ENCODE measurements around the gene ERICH6B.
"Not testable (repeated sequence)": the region's sequence is repeated elsewhere in the genome, so short reads cannot be mapped to it uniquely, and the experiment has no call there.

The ERICH6B gene

GRCh38 chr13:45615501-45616101, at the start of gene ERICH6B:
Gene ERICH6B, minus strand, starts transcription at chr13:45615739. Its CDS starts 18,734 bp downstream, at chr13:45597005.
- no peak for DNase-seq (ENCODE audit: insufficient read length, low spot score)
- FAIRE-seq: no peak
- no peak for TF ChIP-seq POLR2A (IDR thresholded peaks at IDR 0.05; ENCODE audit: low read depth, low read length)

GRCh38 chr13:45662903-45663302, 47.4 kb upstream of the ERICH6B start:
- not testable (repeated sequence) for DNase-seq (ENCODE audit: insufficient read length, low spot score); FAIRE-seq

- no peak for FAIRE-seq
These were observed 46.6 kb upstream of the ERICH6B start for GRCh38 chr13:45662162-45662561.

GRCh38 chr13:45660458-45660857, 44.9 kb upstream of the ERICH6B start:
- not testable (repeated sequence) for FAIRE-seq; DNase-seq (ENCODE audit: insufficient read length, low spot score)

More at GRCh38 chr13:45662162-45662561, 46.6 kb upstream of the ERICH6B start:
- TF ChIP-seq POLR2A (IDR thresholded peaks at IDR 0.05; ENCODE audit: low read depth, low read length): no peak
- DNase-seq (ENCODE audit: insufficient read length, low spot score): no peak

- no peak for FAIRE-seq
- no peak for DNase-seq (ENCODE audit: insufficient read length, low spot score)
- no peak for TF ChIP-seq POLR2A (IDR thresholded peaks at IDR 0.05; ENCODE audit: low read depth, low read length)
These were observed 44.0 kb upstream of the ERICH6B start for GRCh38 chr13:45659536-45659935.

- no peak for TF ChIP-seq POLR2A (IDR thresholded peaks at IDR 0.05; ENCODE audit: low read depth, low read length)
- FAIRE-seq (no peak), DNase-seq (ENCODE audit: insufficient read length, low spot score) (no peak)
These were observed 43.2 kb upstream of the ERICH6B start for GRCh38 chr13:45658586-45659235.

GRCh38 chr13:45654633-45655349, 39.3 kb upstream of the ERICH6B start:
- TF ChIP-seq POLR2A (IDR thresholded peaks at IDR 0.05; ENCODE audit: low read depth, low read length): no peak
- DNase-seq (ENCODE audit: insufficient read length, low spot score) (no peak), FAIRE-seq (no peak)

- FAIRE-seq: not testable (repeated sequence)
These were observed 29.7 kb upstream of the ERICH6B start for GRCh38 chr13:45645263-45645662.

GRCh38 chr13:45642159-45642558, 26.6 kb upstream of the ERICH6B start:
- FAIRE-seq: not testable (repeated sequence)

More at GRCh38 chr13:45645263-45645662, 29.7 kb upstream of the ERICH6B start:
- not testable (repeated sequence) for DNase-seq (ENCODE audit: insufficient read length, low spot score)

GRCh38 chr13:45635291-45635690, 19.8 kb upstream of the ERICH6B start:
- FAIRE-seq; DNase-seq (ENCODE audit: insufficient read length, low spot score): not testable (repeated sequence)

More at GRCh38 chr13:45642159-45642558, 26.6 kb upstream of the ERICH6B start:
- DNase-seq (ENCODE audit: insufficient read length, low spot score): not testable (repeated sequence)

GRCh38 chr13:45630791-45631190, 15.3 kb upstream of the ERICH6B start:
- FAIRE-seq: no peak
- DNase-seq (ENCODE audit: insufficient read length, low spot score): no peak
- no peak for TF ChIP-seq POLR2A (IDR thresholded peaks at IDR 0.05; ENCODE audit: low read depth, low read length)

GRCh38 chr13:45629940-45630339, 14.4 kb upstream of the ERICH6B start:
- DNase-seq (ENCODE audit: insufficient read length, low spot score) (no peak), FAIRE-seq (no peak)
- no peak for TF ChIP-seq POLR2A (IDR thresholded peaks at IDR 0.05; ENCODE audit: low read depth, low read length)

GRCh38 chr13:45628094-45628493, 12.6 kb upstream of the ERICH6B start:
- no peak for TF ChIP-seq POLR2A (IDR thresholded peaks at IDR 0.05; ENCODE audit: low read depth, low read length)
- no peak for FAIRE-seq
- DNase-seq (ENCODE audit: insufficient read length, low spot score): no peak

- no peak for TF ChIP-seq POLR2A (IDR thresholded peaks at IDR 0.05; ENCODE audit: low read depth, low read length)
- DNase-seq (ENCODE audit: insufficient read length, low spot score): no peak
- no peak for FAIRE-seq
These were observed 12.1 kb upstream of the ERICH6B start for GRCh38 chr13:45627656-45628055.

Measured in H54 (cell line).